K562 (cell line): ENCODE data around the gene TRIM2. TPM values are rescaled to one million over a fixed set of nuclear protein-coding genes. Genes with fewer than 3 reads are reported as not detected.

Source experiments
- ATAC-seq: fragments of 200-7000 bp; cut with Tn5 transposase; 3 replicates; pipeline ENCODE4 v1.9.1; 2020; ENCODE audit warnings: moderate library complexity
- BruUV-seq: library from RNA; stranded (reverse); fragments of 400-500 nt; replicated peaks from 2 replicates; lab custom pipeline; 2021; lab: Mats Ljungman, UMichigan
- CTCF ChIA-PET: fragments of 300-600 bp; formaldehyde crosslinking; extraction: SDS; loops from one replicate; lab custom pipeline; 2021; ENCODE audit warnings: low intra/inter-chr PET ratio; lab: Yijun Ruan, JAX
- POLR2A ChIA-PET: fragments of 300-600, 350-650 bp; sonication (Branson Sonifier 250); formaldehyde crosslinking; extraction: SDS; loops from one replicate; lab custom pipeline; 2021; ENCODE audit warnings: antibody characterized with exemption, inconsistent platforms; lab: Yijun Ruan, JAX
- DNase-seq, 4 experiments: peaks; one replicate each; pipeline versions ENCODE4 v3.0.0 to v3.0.0-alpha.2; 2011 to 2018; ENCODE audit warnings: low spot score in 3 of 4, mixed read lengths in 3 of 4; ENCODE audit errors: extremely low read depth in 1 of 4
- FAIRE-seq: peaks from 2 replicates; lab custom pipeline; 2011; peaks lifted over from hg19 to GRCh38; lab: Jason Lieb, UNC
- H2AFZ ChIP-seq: 2 replicates; pipeline ENCODE4 v1.6.0; 2011; ENCODE audit warnings: low read depth, low read length, control low read depth, inconsistent platforms
- H3K27ac ChIP-seq: fragments of 200-600 bp; 3 replicates; pipeline ENCODE4 v1.8.0; 2011; ENCODE audit warnings: low read depth, mild to moderate bottlenecking, control low read depth, inconsistent platforms, low read length, moderate library complexity, mixed read lengths; ENCODE audit errors: extremely low read depth
- H3K27me3 ChIP-seq, 2 experiments: fragments of 300-600 bp in 1 of 2; 2 replicates in 1 of 2; 3 replicates in 1 of 2; pipeline versions ENCODE4 v1.6.0 to v1.8.0; 2011; ENCODE audit warnings: inconsistent platforms in 2 of 2, low read length in 2 of 2, mild to moderate bottlenecking in 1 of 2, mixed read lengths in 1 of 2, moderate library complexity in 1 of 2; ENCODE audit not compliant: control insufficient read depth in 2 of 2, insufficient read depth in 2 of 2
- H3K36me3 ChIP-seq: fragments of 300-600 bp; 3 replicates; pipeline ENCODE4 v1.8.0; 2011; ENCODE audit warnings: mild to moderate bottlenecking, low read length, inconsistent platforms; ENCODE audit not compliant: control insufficient read depth, insufficient read depth
- H3K4me1 ChIP-seq, 2 experiments: fragments of 200-600 bp in 1 of 2; replicated peaks in 1 of 2; 2 replicates in 1 of 2; 3 replicates in 1 of 2; pipeline versions ENCODE4 v1.5.1 to v1.8.0; 2011; ENCODE audit warnings: inconsistent platforms in 2 of 2, low read length in 2 of 2, mild to moderate bottlenecking in 1 of 2, mixed read lengths in 1 of 2, moderate library complexity in 1 of 2; ENCODE audit not compliant: control insufficient read depth in 2 of 2, insufficient read depth in 2 of 2
- H3K4me2 ChIP-seq: 2 replicates; pipeline ENCODE4 v1.6.1; 2011; ENCODE audit warnings: low read length, control low read depth, inconsistent platforms, mixed read lengths; ENCODE audit not compliant: insufficient read depth
- H3K4me3 ChIP-seq: fragments of 200-600 bp; sonication (generic), shearing (Covaris generic); 2 replicates; pipeline ENCODE4 v1.5.1; 2016; ENCODE audit warnings: control low read depth, inconsistent platforms
- H3K79me2 ChIP-seq: fragments of 200-600 bp; 3 replicates; pipeline ENCODE4 v1.8.0; 2011; ENCODE audit warnings: low read length, inconsistent platforms; ENCODE audit not compliant: control insufficient read depth, insufficient read depth
- H3K9ac ChIP-seq, 2 experiments: 2 replicates each; pipeline versions ENCODE4 v1.6.0 to v1.6.1; 2011; ENCODE audit warnings: low read depth in 2 of 2, low read length in 2 of 2, control low read depth in 1 of 2, inconsistent platforms in 1 of 2, mild to moderate bottlenecking in 1 of 2, mixed read lengths in 1 of 2; ENCODE audit not compliant: insufficient read depth in 1 of 2
- H3K9me1 ChIP-seq: one replicate; pipeline ENCODE4 v1.6.0; 2011; ENCODE audit warnings: inconsistent platforms, mild to moderate bottlenecking, low read length, moderate library complexity; ENCODE audit not compliant: control insufficient read depth, insufficient read depth
- H3K9me3 ChIP-seq: replicated peaks from 2 replicates; pipeline ENCODE4 v1.5.1; 2011; ENCODE audit warnings: low read depth, low read length, inconsistent platforms; ENCODE audit not compliant: control insufficient read depth, insufficient read depth
- H4K20me1 ChIP-seq: replicated peaks from 2 replicates; pipeline ENCODE4 v1.6.1; 2011; ENCODE audit warnings: low read length, inconsistent platforms, mixed read lengths; ENCODE audit not compliant: control insufficient read depth, insufficient read depth
- CREM ChIP-seq: IDR thresholded peaks from 2 replicates; pipeline ENCODE4 v1.6.1; 2014; ENCODE audit warnings: antibody characterized with exemption, low read depth
- FIP1L1 ChIP-seq: fragments of 200-400 bp; formaldehyde crosslinking; IDR thresholded peaks from 2 replicates; pipeline ENCODE4 v1.6.1; 2018; ENCODE audit warnings: mild to moderate bottlenecking, low read depth, low read length; ENCODE audit not compliant: poor library complexity, severe bottlenecking
- MAFF ChIP-seq: IDR thresholded peaks from 2 replicates; pipeline ENCODE4 v1.6.1; 2012; ENCODE audit warnings: low read length, improper control_type of control experiment
- MCM3 ChIP-seq: fragments of 450-650 bp; IDR thresholded peaks from 2 replicates; pipeline ENCODE4 v1.6.1; 2016
- OTX1 ChIP-seq: fragments of 450-650 bp; formaldehyde crosslinking; IDR thresholded peaks from 2 replicates; pipeline ENCODE4 v1.4.0; 2022; ENCODE audit warnings: mild to moderate bottlenecking
- PATZ1 ChIP-seq: fragments of 250-450 bp; sonication (Bioruptor Pico); IDR thresholded peaks from 2 replicates; pipeline ENCODE4 v1.5.0; 2020; ENCODE audit warnings: mild to moderate bottlenecking, borderline replicate concordance
- PURB ChIP-seq: sonication (generic); formaldehyde crosslinking; IDR thresholded peaks from 2 replicates; pipeline ENCODE4 v1.9.0; 2021; ENCODE audit warnings: low read depth, mild to moderate bottlenecking, missing genetic modification reagents
- RCOR1 ChIP-seq, 2 experiments: IDR thresholded peaks; 2 replicates each; pipeline ENCODE4 v1.6.1; 2012; ENCODE audit warnings: low read depth in 2 of 2, low read length in 2 of 2, borderline replicate concordance in 1 of 2, improper control_type of control experiment in 1 of 2
- SIX5 ChIP-seq, 2 experiments: IDR thresholded peaks; 2 replicates each; pipeline ENCODE4 v1.6.1; 2011; ENCODE audit warnings: low read length in 2 of 2, borderline replicate concordance in 1 of 2, low read depth in 1 of 2, mild to moderate bottlenecking in 1 of 2, moderate library complexity in 1 of 2; ENCODE audit not compliant: insufficient read depth in 1 of 2
- TCF7 ChIP-seq: sonication (generic); IDR thresholded peaks from 2 replicates; pipeline ENCODE4 v1.6.1; 2016; ENCODE audit warnings: antibody characterized with exemption, borderline replicate concordance
- ZBTB17 ChIP-seq: fragments of 450-650 bp; formaldehyde crosslinking; IDR thresholded peaks from 2 replicates; pipeline ENCODE4 v1.4.0; 2020; ENCODE audit warnings: mild to moderate bottlenecking
- ZNF165 ChIP-seq: fragments of 250-450 bp; sonication (Bioruptor Pico); IDR thresholded peaks from 2 replicates; pipeline ENCODE4 v1.4.0; 2020; ENCODE audit warnings: borderline replicate concordance
- ZNF23 ChIP-seq: fragments of 250-450 bp; sonication (Bioruptor Pico); IDR thresholded peaks from 2 replicates; pipeline ENCODE4 v1.4.0; 2020; ENCODE audit warnings: mild to moderate bottlenecking
- ZNF449 ChIP-seq: fragments of 250-450 bp; sonication (Bioruptor Pico); IDR thresholded peaks from 2 replicates; pipeline ENCODE4 v1.8.0; 2022; ENCODE audit warnings: moderate library complexity, mild to moderate bottlenecking, inconsistent platforms
- ZNF507 ChIP-seq: conservative IDR thresholded peaks from 2 replicates; pipeline ENCODE4 v1.6.1; 2017; ENCODE audit warnings: missing genetic modification characterization, missing compliant biosample characterization
- ZNF583 ChIP-seq: fragments of 250-450 bp; sonication (Bioruptor Pico); IDR thresholded peaks from 2 replicates; pipeline ENCODE4 v1.4.0; 2020
- ZNF586 ChIP-seq: fragments of 450-650 bp; formaldehyde crosslinking; conservative IDR thresholded peaks from 2 replicates; pipeline ENCODE4 v1.4.0; 2020; ENCODE audit warnings: mild to moderate bottlenecking, moderate library complexity
- ZNF76 ChIP-seq: fragments of 250-450 bp; sonication (Bioruptor Pico); IDR thresholded peaks from 2 replicates; pipeline ENCODE4 v1.4.0; 2020; ENCODE audit warnings: mild to moderate bottlenecking, moderate library complexity, borderline replicate concordance
- ZNF79 ChIP-seq: fragments of 250-450 bp; sonication (Bioruptor Pico); IDR thresholded peaks from 2 replicates; pipeline ENCODE4 v1.4.0; 2020; ENCODE audit warnings: low read depth, mild to moderate bottlenecking, moderate library complexity
- WGBS: fragments of 100-300 bp; shearing (Covaris generic); methylation state at CpG from one replicate; pipeline ENCODE4 v1.1.6; 2016; ENCODE audit warnings: low coverage, mixed read lengths; ENCODE audit not compliant: insufficient coverage; ENCODE audit errors: missing lambda C conversion rate; 5-methylcytosine and 5-hydroxymethylcytosine counted together
- in situ Hi-C: fragments of 300-500 bp; cut with MboI; formaldehyde crosslinking; loops from 4 replicates; pipeline ENCODE4 v1.15.0; 2018; ENCODE audit warnings: inconsistent platforms, mixed read lengths
- intact Hi-C: fragments of 100-400 bp; cut with micrococcal nuclease; formaldehyde crosslinking; loops from 2 replicates; pipeline ENCODE4 v1.14.2; 2022
- polyA plus RNA-seq, 8 experiments: library from polyadenylated mRNA; depleted of rRNA in 4 of 8; stranded (reverse) in 5 of 8; unstranded in 3 of 8; fragments of >200 nt; fragmentation: Nextera tagmentation in 2 of 8; fragmentation: Illumina TruSeq in 1 of 8; extraction: Ambion mirVana in 2 of 8; extraction: Trizol in 1 of 8; gene quantifications; 2 replicates each; pipeline versions ENCODE4 v1.2.1 to v1.2.3, GENCODE V29; 2011 to 2014; ENCODE audit warnings: inconsistent platforms in 1 of 8, missing spikeins in 1 of 8
- total RNA-seq, 7 experiments: library from RNA; depleted of rRNA in 6 of 7; stranded (reverse); fragments of >200 nt in 6 of 7; fragmentation: Illumina TruSeq in 2 of 7; extraction: Trizol in 2 of 7; gene quantifications; 2 replicates each; pipeline versions ENCODE4 v1.2.1 to v1.2.3, GENCODE V29; 2011 to 2021; ENCODE audit warnings: low replicate concordance in 1 of 7
- TF ChIP-seq, protein P1 (sequence below): fragments of 450-650 bp; IDR thresholded peaks from 2 replicates; pipeline ENCODE4 v1.6.1; 2016

The TRIM2 gene
- total and polyA plus RNA-seq, 9 of the 15 experiments (the other 6 are each of a cell fraction or from before 2014, with no cell fraction given) = 0.01 to 0.41 (median 0.13) TPM; not detected in 1

DNA sequence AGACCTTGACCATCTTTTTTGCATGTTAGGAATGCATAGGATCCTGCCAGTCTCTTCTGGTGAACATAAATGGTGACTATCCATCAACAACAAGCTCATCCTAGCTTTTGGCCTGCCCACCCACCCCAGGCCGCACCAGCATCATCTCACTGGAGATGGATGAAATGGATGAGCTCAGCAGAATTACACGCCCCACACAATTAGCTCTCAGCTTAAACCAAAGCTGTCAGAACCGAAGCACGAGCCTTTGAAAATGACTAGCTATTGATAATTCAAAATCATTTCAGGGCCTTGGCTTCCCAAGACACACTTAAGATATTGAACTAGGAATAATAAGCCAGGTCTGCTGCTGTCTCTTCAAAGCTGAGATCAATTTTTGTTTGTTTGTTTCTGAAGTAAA lies 77.8 kb downstream of the TRIM2 start (continued):
- TF ChIP-seq MAFF (peak; percentile 21; the same call in 1 of the 2 replicates), ZNF165 (CRISPR knock-in tag) (no peak), TCF7 (no peak), PURB (CRISPR knock-in tag) (no peak)

DNA sequence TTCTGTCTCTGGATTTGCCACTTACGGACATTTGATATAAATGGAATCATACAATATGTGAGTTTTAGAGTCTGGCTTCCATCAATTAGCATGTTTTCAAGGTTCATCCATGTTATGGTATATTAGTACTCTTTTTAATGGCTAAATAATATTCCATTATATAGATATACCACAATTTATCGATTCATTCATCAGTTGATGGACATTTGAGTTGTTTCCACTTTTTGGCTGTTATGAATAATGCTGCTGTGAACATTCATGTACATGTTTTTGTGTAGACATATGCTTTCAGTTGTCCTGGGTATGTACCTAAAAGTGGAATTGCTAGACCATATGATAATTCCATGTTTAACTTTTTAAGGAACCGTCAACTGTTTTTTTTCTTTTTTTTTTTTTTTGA lies 79.0 kb downstream of the TRIM2 start:
- no peaks in the 10 kb centered on the region for H3K9me1 ChIP-seq
- TF ChIP-seq ZNF79 (no peak), ZNF449 (CRISPR knock-in tag) (no peak), ZNF583 (no peak), ZNF586 (CRISPR knock-in tag) (no peak), CREM (no peak), RCOR1 (IDR thresholded peaks at IDR 0.05; ENCODE audit: borderline replicate concordance in 1 of 2, low read depth in 2 of 2, low read length in 2 of 2) (no peak), PATZ1 (no peak), FIP1L1 (no peak), ZBTB17 (CRISPR knock-in tag) (no peak), ZNF23 (CRISPR knock-in tag) (no peak), OTX1 (no peak), ZNF507 (no peak), SIX5 (IDR thresholded peaks at IDR 0.05; ENCODE audit: borderline replicate concordance in 1 of 2, insufficient read depth in 1 of 2, low read depth in 1 of 2, low read length in 2 of 2) (no peak), ZNF76 (no peak), MCM3 (no peak)
- TF ChIP-seq, protein P1, sequence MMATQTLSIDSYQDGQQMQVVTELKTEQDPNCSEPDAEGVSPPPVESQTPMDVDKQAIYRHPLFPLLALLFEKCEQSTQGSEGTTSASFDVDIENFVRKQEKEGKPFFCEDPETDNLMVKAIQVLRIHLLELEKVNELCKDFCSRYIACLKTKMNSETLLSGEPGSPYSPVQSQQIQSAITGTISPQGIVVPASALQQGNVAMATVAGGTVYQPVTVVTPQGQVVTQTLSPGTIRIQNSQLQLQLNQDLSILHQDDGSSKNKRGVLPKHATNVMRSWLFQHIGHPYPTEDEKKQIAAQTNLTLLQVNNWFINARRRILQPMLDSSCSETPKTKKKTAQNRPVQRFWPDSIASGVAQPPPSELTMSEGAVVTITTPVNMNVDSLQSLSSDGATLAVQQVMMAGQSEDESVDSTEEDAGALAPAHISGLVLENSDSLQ = no peak

More for the DNA sequence above, 79.0 kb downstream of the TRIM2 start:
- DNase-seq (no peak), FAIRE-seq (no peak), ATAC-seq (no peak)
- Histone ChIP-seq H3K4me2 (no peak overlapping the region), H3K4me3 (no peak overlapping the region), H3K36me3 (no peaks in the 10 kb centered on the region), H3K79me2 (no peaks in the 10 kb centered on the region), H3K27ac (no peak overlapping the region), H3K9me3 (no peaks in the 10 kb centered on the region), H2AFZ (no peak overlapping the region), H3K4me1 (no peaks in the 10 kb centered on the region), H4K20me1 (no peaks in the 10 kb centered on the region), H3K27me3 (peaks cover 0 to 4% of the 10 kb centered on the region in 2 experiments; a peak in 1 of 5 replicates), H3K9ac (no peak overlapping the region)
- BruUV-seq = no TSS peak
- intact Hi-C loops = no loop called here
- ChIA-PET CTCF (no interaction called here), POLR2A (no interaction called here)
- WGBS = 8% methylated on average over 3 of the region's 3 CpGs
- in situ Hi-C loops = no loop called here
